ENCODE data around the gene NXPH3. TPM values are rescaled to one million over a fixed set of nuclear protein-coding genes. Genes with fewer than 3 reads are reported as not detected.

NXPH3 gene
- total and polyA plus RNA-seq, 2 experiments from 2014 or later, result 0.30 to 1.4 TPM

GRCh38 chr17:49578414-49578813 lies 2.7 kb downstream of the NXPH3 start:
- Histone ChIP-seq H3K27ac (no peak overlapping the region), H3K36me3 (ENCODE audit: low read depth) (no peaks in the 10 kb centered on the region), H3K9ac (no peak overlapping the region), H3K4me2 (ENCODE audit: unreplicated experiment) (no peak overlapping the region), H2AFZ (no peak overlapping the region), H3K4me3 (no peak overlapping the region), H3F3A (ENCODE audit: insufficient read depth) (no peaks in the 10 kb centered on the region), H3K9me2 (ENCODE audit: insufficient read depth) (no peaks in the 10 kb centered on the region), H4K20me1 (ENCODE audit: insufficient read depth) (no peaks in the 10 kb centered on the region), H3K9me3 (ENCODE audit: low read depth) (no peaks in the 10 kb centered on the region), H3K4me1 (ENCODE audit: insufficient read depth) (peaks cover 5% of the 10 kb centered on the region; the same call in 1 of the 2 replicates), H3K27me3 (replicated peaks; ENCODE audit: insufficient read depth) (0 out of 2 replicates have a peak, but pooled peaks cover 3% of the 10 kb centered on the region), H3K79me2 (ENCODE audit: insufficient read depth) (no peaks in the 10 kb centered on the region)
- no peak for TF ChIP-seq EZH2phosphoT487 (IDR thresholded peaks at IDR 0.05; ENCODE audit: insufficient read depth, low read depth)
- no peak for TF ChIP-seq EZH2 (IDR thresholded peaks at IDR 0.05; ENCODE audit: insufficient read depth, poor library complexity, severe bottlenecking)
- DNase-seq, result no peak
- WGBS, 2 experiments (ENCODE audit: low coverage in 1 of 2, low lambda C conversion rate in 2 of 2, missing lambda C conversion rate in 2 of 2), result 75 to 82% methylated on average over 3 to 13 of the region's 13 CpGs
- in situ Hi-C loops (cut with MboI), result no loop called here

GRCh38 chr17:49578952-49579500 lies 3.4 kb downstream of the NXPH3 start:
- Histone ChIP-seq H3K27ac (no peak overlapping the region), H3K9ac (no peak overlapping the region), H2AFZ (no peak overlapping the region), H3K9me2 (ENCODE audit: insufficient read depth) (no peaks in the 10 kb centered on the region), H3K4me1 (ENCODE audit: insufficient read depth) (peaks cover 5% of the 10 kb centered on the region; the same call in 1 of the 2 replicates), H4K20me1 (ENCODE audit: insufficient read depth) (no peaks in the 10 kb centered on the region), H3K79me2 (ENCODE audit: insufficient read depth) (no peaks in the 10 kb centered on the region), H3K4me2 (ENCODE audit: unreplicated experiment) (no peak overlapping the region), H3K9me3 (ENCODE audit: low read depth) (no peaks in the 10 kb centered on the region), H3K27me3 (replicated peaks; ENCODE audit: insufficient read depth) (0 out of 2 replicates have a peak, but pooled peaks cover 3% of the 10 kb centered on the region), H3K4me3 (no peak overlapping the region), H3K36me3 (ENCODE audit: low read depth) (no peaks in the 10 kb centered on the region), H3F3A (ENCODE audit: insufficient read depth) (no peaks in the 10 kb centered on the region)
- no peak for TF ChIP-seq EZH2 (IDR thresholded peaks at IDR 0.05; ENCODE audit: insufficient read depth, poor library complexity, severe bottlenecking)
- no peak for TF ChIP-seq EZH2phosphoT487 (IDR thresholded peaks at IDR 0.05; ENCODE audit: insufficient read depth, low read depth)
- DNase-seq, result no peak
- WGBS, 2 experiments (ENCODE audit: low coverage in 1 of 2, low lambda C conversion rate in 2 of 2, missing lambda C conversion rate in 2 of 2), result 84 to 85% methylated on average over 17 of the region's 17 CpGs
- in situ Hi-C loops (cut with MboI), result no loop called here

- no peaks in the 10 kb centered on the region for H3K36me3 ChIP-seq (ENCODE audit: low read depth)
- TF ChIP-seq EZH2 (IDR thresholded peaks at IDR 0.05; ENCODE audit: insufficient read depth, poor library complexity, severe bottlenecking) (no peak), EZH2phosphoT487 (IDR thresholded peaks at IDR 0.05; ENCODE audit: insufficient read depth, low read depth) (no peak)
- WGBS, 2 experiments (ENCODE audit: low coverage in 1 of 2, low lambda C conversion rate in 2 of 2, missing lambda C conversion rate in 2 of 2), result 94% methylated on average over 5 of the region's 5 CpGs
- no peak overlapping the region for H3K4me3 ChIP-seq
- no peaks in the 10 kb centered on the region for H3F3A ChIP-seq (ENCODE audit: insufficient read depth)
- H3K4me2 ChIP-seq (ENCODE audit: unreplicated experiment), result no peak overlapping the region
- H4K20me1 ChIP-seq (ENCODE audit: insufficient read depth), result no peaks in the 10 kb centered on the region
- no peaks in the 10 kb centered on the region for H3K9me3 ChIP-seq (ENCODE audit: low read depth)
- no peaks in the 10 kb centered on the region for H3K9me2 ChIP-seq (ENCODE audit: insufficient read depth)
- H3K79me2 ChIP-seq (ENCODE audit: insufficient read depth), result no peaks in the 10 kb centered on the region
- in situ Hi-C loops (cut with MboI), result no loop called here
- no peak overlapping the region for H2AFZ ChIP-seq
- H3K4me1 ChIP-seq (ENCODE audit: insufficient read depth), result peaks cover 5% of the 10 kb centered on the region; the same call in 1 of the 2 replicates
- no peak overlapping the region for H3K9ac ChIP-seq
- no peak overlapping the region for H3K27ac ChIP-seq
- 0 out of 2 replicates have a peak, but pooled peaks cover 3% of the 10 kb centered on the region for H3K27me3 ChIP-seq (replicated peaks; ENCODE audit: insufficient read depth)
- no peak for DNase-seq
These were observed 3.9 kb downstream of the NXPH3 start for GRCh38 chr17:49579522-49579921.

- WGBS, 2 experiments (ENCODE audit: low coverage in 1 of 2, low lambda C conversion rate in 2 of 2, missing lambda C conversion rate in 2 of 2), result 83 to 93% methylated on average over 9 to 21 of the region's 21 CpGs
- H3K9me3 ChIP-seq (ENCODE audit: low read depth), result no peaks in the 10 kb centered on the region
- in situ Hi-C loops (cut with MboI), result no loop called here
These were observed 4.5 kb downstream of the NXPH3 start for GRCh38 chr17:49580055-49580721.

More at GRCh38 chr17:49580055-49580721, 4.5 kb downstream of the NXPH3 start:
- H2AFZ ChIP-seq, result no peak overlapping the region
- DNase-seq, result no peak
- 0 out of 2 replicates have a peak, but pooled peaks cover 3% of the 10 kb centered on the region for H3K27me3 ChIP-seq (replicated peaks; ENCODE audit: insufficient read depth)
- no peaks in the 10 kb centered on the region for H4K20me1 ChIP-seq (ENCODE audit: insufficient read depth)
- H3K9ac ChIP-seq, result no peak overlapping the region
- H3K4me1 ChIP-seq (ENCODE audit: insufficient read depth), result peaks cover 5% of the 10 kb centered on the region; the same call in 1 of the 2 replicates
- H3K79me2 ChIP-seq (ENCODE audit: insufficient read depth), result no peaks in the 10 kb centered on the region
- H3K4me3 ChIP-seq, result no peak overlapping the region
- H3K27ac ChIP-seq, result no peak overlapping the region
- TF ChIP-seq EZH2phosphoT487 (IDR thresholded peaks at IDR 0.05; ENCODE audit: insufficient read depth, low read depth), result no peak
- TF ChIP-seq EZH2 (IDR thresholded peaks at IDR 0.05; ENCODE audit: insufficient read depth, poor library complexity, severe bottlenecking), result no peak
- no peaks in the 10 kb centered on the region for H3F3A ChIP-seq (ENCODE audit: insufficient read depth)
- no peaks in the 10 kb centered on the region for H3K36me3 ChIP-seq (ENCODE audit: low read depth)
- H3K9me2 ChIP-seq (ENCODE audit: insufficient read depth), result no peaks in the 10 kb centered on the region
- no peak overlapping the region for H3K4me2 ChIP-seq (ENCODE audit: unreplicated experiment)
